GM13976 (cell line): Measurements from ENCODE around the gene E4F1.

ENCODE experiments used
- DNase-seq: peaks from one replicate; pipeline ENCODE4 v3.0.0; 2012; ENCODE audit warnings: low spot score
- in situ Hi-C: fragments of 300-500 bp; cut with MboI; formaldehyde crosslinking; loops from one replicate; pipeline ENCODE4 v1.12.0; 2022; ENCODE audit warnings: low sequenced_read_pairs, mixed read lengths, inconsistent platforms; ENCODE audit not compliant: unreplicated experiment
- TF ChIP-seq, protein P1 (sequence below): IDR thresholded peaks from 2 replicates; pipeline ENCODE4 v1.5.1; 2012; ENCODE audit warnings: borderline replicate concordance, mild to moderate bottlenecking; ENCODE audit not compliant: insufficient read depth; ENCODE audit errors: extremely low read depth, missing control alignments, control extremely low read depth

Gene E4F1

DNA sequence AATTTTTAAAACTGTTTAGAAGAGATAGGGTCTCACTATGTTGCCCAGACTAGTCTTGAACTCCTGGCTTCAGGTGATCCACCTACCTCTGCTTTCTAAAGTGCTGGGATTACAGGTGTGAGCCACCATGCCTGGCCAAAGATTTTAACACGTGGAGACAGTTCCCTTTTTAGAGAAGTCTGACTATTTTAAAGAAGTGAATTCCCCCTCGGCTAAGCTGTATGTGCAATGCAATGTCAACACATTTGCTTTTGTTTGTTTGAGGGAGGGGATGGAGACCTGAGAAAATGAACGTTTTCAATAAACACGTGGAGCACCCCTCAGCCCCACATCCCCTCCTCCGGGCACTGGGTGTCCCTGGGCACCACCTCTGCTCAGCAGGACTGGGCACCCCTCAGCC is 58.9 kb downstream of the E4F1 start:
- TF ChIP-seq, protein P1, sequence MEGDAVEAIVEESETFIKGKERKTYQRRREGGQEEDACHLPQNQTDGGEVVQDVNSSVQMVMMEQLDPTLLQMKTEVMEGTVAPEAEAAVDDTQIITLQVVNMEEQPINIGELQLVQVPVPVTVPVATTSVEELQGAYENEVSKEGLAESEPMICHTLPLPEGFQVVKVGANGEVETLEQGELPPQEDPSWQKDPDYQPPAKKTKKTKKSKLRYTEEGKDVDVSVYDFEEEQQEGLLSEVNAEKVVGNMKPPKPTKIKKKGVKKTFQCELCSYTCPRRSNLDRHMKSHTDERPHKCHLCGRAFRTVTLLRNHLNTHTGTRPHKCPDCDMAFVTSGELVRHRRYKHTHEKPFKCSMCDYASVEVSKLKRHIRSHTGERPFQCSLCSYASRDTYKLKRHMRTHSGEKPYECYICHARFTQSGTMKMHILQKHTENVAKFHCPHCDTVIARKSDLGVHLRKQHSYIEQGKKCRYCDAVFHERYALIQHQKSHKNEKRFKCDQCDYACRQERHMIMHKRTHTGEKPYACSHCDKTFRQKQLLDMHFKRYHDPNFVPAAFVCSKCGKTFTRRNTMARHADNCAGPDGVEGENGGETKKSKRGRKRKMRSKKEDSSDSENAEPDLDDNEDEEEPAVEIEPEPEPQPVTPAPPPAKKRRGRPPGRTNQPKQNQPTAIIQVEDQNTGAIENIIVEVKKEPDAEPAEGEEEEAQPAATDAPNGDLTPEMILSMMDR: no peak
- no peak for DNase-seq
- in situ Hi-C loops: no loop called here

DNA sequence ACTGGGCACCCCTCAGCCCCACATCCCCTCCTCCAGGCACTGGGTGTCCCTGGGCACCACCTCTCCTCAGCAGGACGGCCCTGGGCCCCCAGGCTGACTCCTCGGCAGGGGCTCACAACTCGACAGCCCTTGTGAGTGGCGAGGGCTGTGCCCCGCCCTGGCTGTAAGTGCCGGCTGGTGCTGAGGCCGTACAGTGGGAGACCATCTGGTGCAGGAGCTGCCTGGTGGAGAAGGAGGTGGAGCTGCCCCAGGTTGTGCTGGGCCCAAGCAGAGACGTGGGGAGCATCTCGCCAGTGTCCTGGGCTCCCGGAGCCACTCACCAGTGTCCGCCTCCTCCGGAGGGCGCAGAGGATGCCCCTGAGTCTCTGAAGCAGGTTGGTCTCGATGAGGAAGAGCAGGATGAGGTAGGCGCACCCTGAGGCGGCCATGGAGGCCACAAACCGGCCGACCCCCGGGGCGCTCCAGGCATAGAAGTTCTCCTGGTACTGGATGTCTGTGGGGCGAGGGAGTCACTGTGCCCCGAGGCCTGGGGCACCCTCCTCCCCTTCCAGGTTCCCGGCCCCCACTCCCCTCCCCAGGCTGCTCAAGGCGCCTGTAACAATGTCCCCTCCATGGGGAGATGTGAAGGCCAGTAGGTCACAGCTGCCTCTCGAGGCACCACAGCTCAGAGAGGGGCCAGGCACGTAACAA is 59.6 kb downstream of the E4F1 start:
- in situ Hi-C loops: no loop called here
- TF ChIP-seq, protein P1: no peak

DNA sequence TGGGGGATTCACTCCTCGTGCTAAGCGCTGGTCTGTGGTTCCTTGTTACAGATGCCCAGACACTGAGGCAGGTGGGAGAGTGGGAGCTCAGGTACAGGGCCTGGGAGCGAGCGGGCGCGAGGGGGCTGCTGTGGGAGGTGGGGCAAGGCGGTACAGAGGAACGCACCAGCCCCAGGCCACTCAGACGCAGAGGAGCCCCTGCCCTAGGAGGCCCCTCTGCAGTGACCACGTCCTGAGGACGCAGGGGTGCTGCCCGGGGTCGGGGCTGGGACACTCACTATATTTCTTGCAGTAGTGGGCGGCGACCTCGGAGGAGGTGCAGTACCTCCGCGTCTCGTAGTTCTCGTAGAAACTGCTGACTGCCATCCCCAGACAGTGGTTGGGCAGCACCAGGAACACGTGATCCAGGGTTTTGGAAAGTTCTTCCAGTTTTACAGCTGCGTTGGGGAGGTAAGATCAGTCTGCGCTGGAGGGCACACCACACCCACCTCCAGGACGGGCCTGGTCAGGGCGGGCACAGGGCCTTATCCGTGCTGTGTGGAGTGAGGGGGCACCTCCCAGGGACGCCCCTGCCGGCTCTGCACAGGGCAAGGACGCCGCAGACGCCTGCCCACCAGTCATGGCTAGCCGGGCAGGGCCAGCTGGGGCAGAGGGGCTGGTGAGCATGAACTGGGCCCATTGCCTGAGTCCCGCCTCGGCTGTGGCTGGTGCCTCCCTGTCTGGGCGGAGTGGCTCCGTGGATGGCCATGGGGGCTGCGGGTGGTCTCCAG is 60.8 kb downstream of the E4F1 start:
- in situ Hi-C loops: no loop called here
- DNase-seq: no peak
- TF ChIP-seq, protein P1: no peak

More for the DNA sequence above, 59.6 kb downstream of the E4F1 start:
- no peak for DNase-seq

DNA sequence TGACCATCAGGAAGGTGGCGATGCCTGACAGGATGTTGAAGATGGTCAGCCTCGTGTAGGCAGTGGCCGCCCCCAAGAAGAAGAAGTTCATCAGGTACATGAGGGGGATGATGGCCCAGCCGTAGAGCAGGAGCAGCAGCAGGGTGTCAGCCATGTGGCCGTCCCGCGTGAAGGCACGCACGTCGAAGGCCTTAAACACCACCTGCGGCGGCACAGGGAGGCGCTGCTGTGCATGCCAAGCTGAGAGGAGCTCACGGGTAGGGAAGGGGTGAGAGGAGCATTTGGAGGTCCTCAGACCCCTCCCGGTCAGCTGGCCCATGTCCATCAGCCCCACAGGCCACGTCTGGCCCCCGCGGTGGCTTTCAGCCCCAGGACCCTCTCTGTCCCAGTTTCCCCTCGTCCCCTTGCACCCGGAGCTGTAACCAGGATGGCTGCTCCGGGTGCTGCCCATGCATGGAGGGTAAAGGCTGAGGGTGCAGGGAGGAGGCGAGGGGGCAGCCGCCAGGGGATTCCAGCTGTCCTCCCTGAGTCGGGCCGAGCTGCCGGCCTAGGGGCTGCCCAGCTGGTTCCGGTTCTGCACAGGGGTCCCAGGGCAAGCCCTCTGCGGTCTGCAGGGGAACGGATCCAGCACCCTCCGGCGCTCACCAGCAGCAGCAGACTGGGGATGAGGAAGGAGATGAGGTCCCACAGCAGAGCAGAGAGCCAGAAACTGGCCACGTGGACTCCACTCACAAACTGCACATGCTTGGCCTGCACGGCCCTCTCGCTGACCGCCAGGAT is 61.6 kb downstream of the E4F1 start:
- in situ Hi-C loops: no loop called here
- DNase-seq: no peak
- TF ChIP-seq, protein P1: no peak
